K562 (cell line): ENCODE results near the gene GRAMD1B. TPM values are rescaled to one million over a fixed set of nuclear protein-coding genes. Genes with fewer than 3 reads are reported as not detected.

Experiments used
- ATAC-seq: fragments of 200-7000 bp; cut with Tn5 transposase; 3 replicates; pipeline ENCODE4 v1.9.1; 2020; ENCODE audit warnings: moderate library complexity
- BruUV-seq: library from RNA; stranded (reverse); fragments of 400-500 nt; replicated peaks from 2 replicates; lab custom pipeline; 2021; lab: Mats Ljungman, UMichigan
- CTCF ChIA-PET: fragments of 300-600 bp; formaldehyde crosslinking; extraction: SDS; loops from one replicate; lab custom pipeline; 2021; ENCODE audit warnings: low intra/inter-chr PET ratio; lab: Yijun Ruan, JAX
- POLR2A ChIA-PET: fragments of 300-600, 350-650 bp; sonication (Branson Sonifier 250); formaldehyde crosslinking; extraction: SDS; loops from one replicate; lab custom pipeline; 2021; ENCODE audit warnings: antibody characterized with exemption, inconsistent platforms; lab: Yijun Ruan, JAX
- DNase-seq, 4 experiments: peaks; one replicate each; pipeline versions ENCODE4 v3.0.0 to v3.0.0-alpha.2; 2011 to 2018; ENCODE audit warnings: low spot score in 3 of 4, mixed read lengths in 3 of 4; ENCODE audit errors: extremely low read depth in 1 of 4
- FAIRE-seq: peaks from 2 replicates; lab custom pipeline; 2011; peaks lifted over from hg19 to GRCh38; lab: Jason Lieb, UNC
- H2AFZ ChIP-seq: 2 replicates; pipeline ENCODE4 v1.6.0; 2011; ENCODE audit warnings: low read depth, low read length, control low read depth, inconsistent platforms
- H3K27ac ChIP-seq: fragments of 200-600 bp; 3 replicates; pipeline ENCODE4 v1.8.0; 2011; ENCODE audit warnings: low read depth, mild to moderate bottlenecking, control low read depth, inconsistent platforms, low read length, moderate library complexity, mixed read lengths; ENCODE audit errors: extremely low read depth
- H3K27me3 ChIP-seq, 2 experiments: fragments of 300-600 bp in 1 of 2; 2 replicates in 1 of 2; 3 replicates in 1 of 2; pipeline versions ENCODE4 v1.6.0 to v1.8.0; 2011; ENCODE audit warnings: inconsistent platforms in 2 of 2, low read length in 2 of 2, mild to moderate bottlenecking in 1 of 2, mixed read lengths in 1 of 2, moderate library complexity in 1 of 2; ENCODE audit not compliant: control insufficient read depth in 2 of 2, insufficient read depth in 2 of 2
- H3K36me3 ChIP-seq: fragments of 300-600 bp; 3 replicates; pipeline ENCODE4 v1.8.0; 2011; ENCODE audit warnings: mild to moderate bottlenecking, low read length, inconsistent platforms; ENCODE audit not compliant: control insufficient read depth, insufficient read depth
- H3K4me1 ChIP-seq, 2 experiments: fragments of 200-600 bp in 1 of 2; replicated peaks in 1 of 2; 2 replicates in 1 of 2; 3 replicates in 1 of 2; pipeline versions ENCODE4 v1.5.1 to v1.8.0; 2011; ENCODE audit warnings: inconsistent platforms in 2 of 2, low read length in 2 of 2, mild to moderate bottlenecking in 1 of 2, mixed read lengths in 1 of 2, moderate library complexity in 1 of 2; ENCODE audit not compliant: control insufficient read depth in 2 of 2, insufficient read depth in 2 of 2
- H3K4me2 ChIP-seq: 2 replicates; pipeline ENCODE4 v1.6.1; 2011; ENCODE audit warnings: low read length, control low read depth, inconsistent platforms, mixed read lengths; ENCODE audit not compliant: insufficient read depth
- H3K4me3 ChIP-seq: fragments of 200-600 bp; sonication (generic), shearing (Covaris generic); 2 replicates; pipeline ENCODE4 v1.5.1; 2016; ENCODE audit warnings: control low read depth, inconsistent platforms
- H3K79me2 ChIP-seq: fragments of 200-600 bp; 3 replicates; pipeline ENCODE4 v1.8.0; 2011; ENCODE audit warnings: low read length, inconsistent platforms; ENCODE audit not compliant: control insufficient read depth, insufficient read depth
- H3K9ac ChIP-seq, 2 experiments: 2 replicates each; pipeline versions ENCODE4 v1.6.0 to v1.6.1; 2011; ENCODE audit warnings: low read depth in 2 of 2, low read length in 2 of 2, control low read depth in 1 of 2, inconsistent platforms in 1 of 2, mild to moderate bottlenecking in 1 of 2, mixed read lengths in 1 of 2; ENCODE audit not compliant: insufficient read depth in 1 of 2
- H3K9me1 ChIP-seq: one replicate; pipeline ENCODE4 v1.6.0; 2011; ENCODE audit warnings: inconsistent platforms, mild to moderate bottlenecking, low read length, moderate library complexity; ENCODE audit not compliant: control insufficient read depth, insufficient read depth
- H3K9me3 ChIP-seq: replicated peaks from 2 replicates; pipeline ENCODE4 v1.5.1; 2011; ENCODE audit warnings: low read depth, low read length, inconsistent platforms; ENCODE audit not compliant: control insufficient read depth, insufficient read depth
- H4K20me1 ChIP-seq: replicated peaks from 2 replicates; pipeline ENCODE4 v1.6.1; 2011; ENCODE audit warnings: low read length, inconsistent platforms, mixed read lengths; ENCODE audit not compliant: control insufficient read depth, insufficient read depth
- CREB1 ChIP-seq, 2 experiments: sonication (generic) in 1 of 2; formaldehyde crosslinking in 1 of 2; IDR thresholded peaks; 2 replicates each; pipeline versions ENCODE4 v1.6.1 to v1.8.0; 2012 to 2022; ENCODE audit warnings: inconsistent platforms in 1 of 2, mild to moderate bottlenecking in 1 of 2, missing genetic modification reagents in 1 of 2, moderate library complexity in 1 of 2
- HMBOX1 ChIP-seq: sonication (generic); IDR thresholded peaks from 2 replicates; pipeline ENCODE4 v1.6.1; 2016
- KAT2B ChIP-seq: IDR thresholded peaks from one replicate; pipeline ENCODE4 v1.6.1; 2012; ENCODE audit warnings: low read depth, mild to moderate bottlenecking, control low read depth, inconsistent platforms, low read length, moderate library complexity
- WGBS: fragments of 100-300 bp; shearing (Covaris generic); methylation state at CpG from one replicate; pipeline ENCODE4 v1.1.6; 2016; ENCODE audit warnings: low coverage, mixed read lengths; ENCODE audit not compliant: insufficient coverage; ENCODE audit errors: missing lambda C conversion rate; 5-methylcytosine and 5-hydroxymethylcytosine counted together
- in situ Hi-C: fragments of 300-500 bp; cut with MboI; formaldehyde crosslinking; loops from 4 replicates; pipeline ENCODE4 v1.15.0; 2018; ENCODE audit warnings: inconsistent platforms, mixed read lengths
- intact Hi-C: fragments of 100-400 bp; cut with micrococcal nuclease; formaldehyde crosslinking; loops from 2 replicates; pipeline ENCODE4 v1.14.2; 2022
- polyA plus RNA-seq, 8 experiments: library from polyadenylated mRNA; depleted of rRNA in 4 of 8; stranded (reverse) in 5 of 8; unstranded in 3 of 8; fragments of >200 nt; fragmentation: Nextera tagmentation in 2 of 8; fragmentation: Illumina TruSeq in 1 of 8; extraction: Ambion mirVana in 2 of 8; extraction: Trizol in 1 of 8; gene quantifications; 2 replicates each; pipeline versions ENCODE4 v1.2.1 to v1.2.3, GENCODE V29; 2011 to 2014; ENCODE audit warnings: inconsistent platforms in 1 of 8, missing spikeins in 1 of 8
- total RNA-seq, 7 experiments: library from RNA; depleted of rRNA in 6 of 7; stranded (reverse); fragments of >200 nt in 6 of 7; fragmentation: Illumina TruSeq in 2 of 7; extraction: Trizol in 2 of 7; gene quantifications; 2 replicates each; pipeline versions ENCODE4 v1.2.1 to v1.2.3, GENCODE V29; 2011 to 2021; ENCODE audit warnings: low replicate concordance in 1 of 7

The GRAMD1B gene
- total and polyA plus RNA-seq, 9 of the 15 experiments (the other 6 are each of a cell fraction or from before 2014, with no cell fraction given), result 0.31 TPM; not detected in 8

- no peak for TF ChIP-seq KAT2B
Measured at GRCh38 chr11:123593570-123593969, 163.5 kb downstream of the GRAMD1B start (continued).

GRCh38 chr11:123594188-123594901 is 164.3 kb downstream of the GRAMD1B start:
- Histone ChIP-seq H3K4me3 (no peak overlapping the region), H4K20me1 (0 out of 2 replicates have a peak, but pooled peaks cover 5% of the 10 kb centered on the region), H3K79me2 (no peaks in the 10 kb centered on the region), H3K9ac (no peak overlapping the region), H3K9me3 (no peaks in the 10 kb centered on the region), H3K27me3 (peaks cover 2 to 55% of the 10 kb centered on the region in 2 experiments; a peak in 3 of 5 replicates), H2AFZ (no peak overlapping the region), H3K9me1 (no peaks in the 10 kb centered on the region), H3K36me3 (no peaks in the 10 kb centered on the region), H3K4me1 (no peaks in the 10 kb centered on the region), H3K27ac (no peak overlapping the region), H3K4me2 (no peak overlapping the region)
- in situ Hi-C loops, result no loop called here
- ChIA-PET CTCF (no interaction called here), POLR2A (interaction anchor here (0.7 kb wide), 1 partner anchor 18 kb away, joined by 3 read pairs; no protein-coding TSS in a partner anchor)
- ATAC-seq (no peak), FAIRE-seq (no peak), DNase-seq (no peak)
- intact Hi-C loops, result no loop called here
- TF ChIP-seq HMBOX1 (no peak), CREB1 (IDR thresholded peaks at IDR 0.05) (no peak), CREB1 (CRISPR knock-in tag; IDR thresholded peaks at IDR 0.05) (no peak)
- WGBS, result under 1% methylated on average over 7 of the region's 8 CpGs
- BruUV-seq, result no TSS peak
